ENCODE measurements around the gene SLC32A1. TPM values are rescaled to one million over a fixed set of nuclear protein-coding genes. Genes with fewer than 3 reads are reported as not detected.

Gene SLC32A1
- total RNA-seq, 1 experiment from 2014 or later, result not detected

Small RNA genes lying within 50 kb of the gene (small RNA-seq; reads per million reads assigned to genes)
- 0 reads per million in 2 experiments for gene RF00017

Other genes starting within 250 kb of the SLC32A1 start
- gene ADIG, start 143.3 kb upstream of the SLC32A1 start, total RNA-seq (2014; rRNA removed; shearing (Covaris generic)), result not detected in 2 replicates
- gene ARHGAP40, start 122.7 kb upstream of the SLC32A1 start, total RNA-seq (2014; rRNA removed; shearing (Covaris generic)), result 0.12 and 0.61 TPM in 2 replicates
- gene ACTR5, start 24.0 kb downstream of the SLC32A1 start, total RNA-seq (2014; rRNA removed; shearing (Covaris generic)), result 6.9 and 8.8 TPM in 2 replicates
- 0.02 TPM in 1 of 2 replicates, not detected in the other for gene PPP1R16B, start 81.2 kb downstream of the SLC32A1 start, total RNA-seq (2014; rRNA removed; shearing (Covaris generic))
- 28.6 and 29.1 TPM in 2 replicates for gene FAM83D, start 201.9 kb downstream of the SLC32A1 start, total RNA-seq (2014; rRNA removed; shearing (Covaris generic))
- 12.1 TPM in 2 replicates for gene DHX35, start 237.9 kb downstream of the SLC32A1 start, total RNA-seq (2014; rRNA removed; shearing (Covaris generic))

Data from NCI-H460 (cell line).